ENCODE results near the gene FRMD1.

GRCh38 chr6:168015009-168015408 is 64.0 kb downstream of the FRMD1 start:
- TF ChIP-seq CHD4 (IDR thresholded peaks at IDR 0.05) (no peak), TCF7 (IDR thresholded peaks at IDR 0.05; ENCODE audit: borderline replicate concordance) (no peak)
